H1 (cell line): Measurements from ENCODE around the gene FOXO6. TPM values are rescaled to one million over a fixed set of nuclear protein-coding genes. Genes with fewer than 3 reads are reported as not detected.

Experiments
- BACH1 ChIP-seq: IDR thresholded peaks from 2 replicates; pipeline ENCODE4 v1.6.1; 2012; ENCODE audit warnings: low read length, improper control_type of control experiment
- CBX5 ChIP-seq: fragments of 300-800, 300-1000 bp; sonication (generic); IDR thresholded peaks from 2 replicates; pipeline ENCODE4 v1.7.1; 2016; ENCODE audit warnings: antibody characterized with exemption, low read length, low read depth
- FOSL1 ChIP-seq: IDR thresholded peaks from 2 replicates; pipeline ENCODE4 v1.6.1; 2011; ENCODE audit warnings: mild to moderate bottlenecking, low read depth, low read length, moderate library complexity; ENCODE audit not compliant: insufficient read depth
- GTF2F1 ChIP-seq: IDR thresholded peaks from 2 replicates; pipeline ENCODE4 v1.6.1; 2012; ENCODE audit warnings: low read depth, low read length, improper control_type of control experiment, borderline replicate concordance
- POU5F1 ChIP-seq: IDR thresholded peaks from 2 replicates; pipeline ENCODE4 v1.6.1; 2011; ENCODE audit warnings: low read depth, mild to moderate bottlenecking, low read length, moderate library complexity
- polyA plus RNA-seq, 7 experiments: library from polyadenylated mRNA; depleted of rRNA in 3 of 7; stranded (reverse) in 5 of 7; unstranded in 2 of 7; fragments of >200 nt in 5 of 7; fragments of 200-250 nt in 2 of 7; gene quantifications; 1 replicate in 5 of 7; 2 replicates in 1 of 7; 4 replicates in 1 of 7; pipeline versions ENCODE4 v1.2.1 to v1.2.3, GENCODE V29; 2011 to 2013; ENCODE audit warnings: missing spikeins in 2 of 7, mixed read lengths in 2 of 7
- total RNA-seq: library from RNA; stranded (reverse); fragmentation: NEBNext Ultra II Directional; extraction: Animal tissue kit (Norgen Biotek cat#: 25700); gene quantifications from 2 replicates; pipeline ENCODE4 v1.2.1, GENCODE V29; 2021

The FOXO6 gene
- total and polyA plus RNA-seq, 2 of the 8 experiments (the other 6 are each of a cell fraction or from before 2014, with no cell fraction given): 0.59 to 3.0 TPM

DNA sequence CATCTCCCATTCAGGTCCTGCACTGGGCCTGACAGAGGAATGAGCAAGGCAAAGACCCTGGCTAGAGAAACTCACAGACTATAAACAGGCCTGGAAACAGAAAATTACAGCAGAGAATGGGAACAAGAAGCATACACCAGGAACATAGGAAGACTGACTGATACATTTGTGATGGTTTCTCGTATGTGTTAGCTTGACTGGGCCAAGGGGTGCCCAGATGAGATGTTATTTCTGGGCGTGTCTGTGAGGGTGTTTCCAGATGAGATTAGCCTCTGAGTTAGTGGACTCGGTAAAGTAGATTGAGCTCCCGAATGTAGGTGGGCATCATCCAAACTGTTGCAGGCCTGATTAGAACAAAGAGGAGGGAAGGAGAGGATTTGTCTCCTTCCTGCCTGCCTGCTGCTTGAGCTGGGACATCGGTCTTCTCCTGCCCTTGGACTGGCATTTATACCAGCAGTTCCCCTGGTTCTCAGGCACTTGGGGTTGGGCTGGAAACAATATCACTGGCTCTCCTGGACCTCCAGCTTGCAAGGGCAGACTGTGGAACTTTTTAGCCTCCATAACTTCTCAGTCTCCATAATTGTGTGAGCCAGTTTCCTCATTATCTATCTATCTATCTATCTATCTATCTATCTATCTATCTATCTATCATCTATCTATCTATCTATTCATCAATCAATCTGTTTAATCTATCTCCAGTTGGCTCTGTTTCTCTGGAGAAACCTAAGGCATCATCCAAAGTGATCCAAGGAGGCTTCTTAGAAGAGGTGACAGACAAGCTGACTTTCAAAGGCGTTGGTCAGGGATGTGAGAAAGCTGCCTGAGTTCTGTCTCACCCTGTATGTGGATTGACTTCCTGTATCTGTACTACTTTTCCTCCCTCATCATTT, 9.7 kb upstream of the FOXO6 start (continued):
- TF ChIP-seq GTF2F1: no peak
- no peak for TF ChIP-seq BACH1
- TF ChIP-seq FOSL1: no peak
- TF ChIP-seq CBX5: no peak
- TF ChIP-seq POU5F1: no peak
